Measurements from ENCODE around the gene RADIL. TPM values are rescaled to one million over a fixed set of nuclear protein-coding genes. Genes with fewer than 3 reads are reported as not detected.

Gene RADIL
- total and polyA plus RNA-seq, 8 donors = 6.2 to 14.7 (median 9.4) TPM

DNA sequence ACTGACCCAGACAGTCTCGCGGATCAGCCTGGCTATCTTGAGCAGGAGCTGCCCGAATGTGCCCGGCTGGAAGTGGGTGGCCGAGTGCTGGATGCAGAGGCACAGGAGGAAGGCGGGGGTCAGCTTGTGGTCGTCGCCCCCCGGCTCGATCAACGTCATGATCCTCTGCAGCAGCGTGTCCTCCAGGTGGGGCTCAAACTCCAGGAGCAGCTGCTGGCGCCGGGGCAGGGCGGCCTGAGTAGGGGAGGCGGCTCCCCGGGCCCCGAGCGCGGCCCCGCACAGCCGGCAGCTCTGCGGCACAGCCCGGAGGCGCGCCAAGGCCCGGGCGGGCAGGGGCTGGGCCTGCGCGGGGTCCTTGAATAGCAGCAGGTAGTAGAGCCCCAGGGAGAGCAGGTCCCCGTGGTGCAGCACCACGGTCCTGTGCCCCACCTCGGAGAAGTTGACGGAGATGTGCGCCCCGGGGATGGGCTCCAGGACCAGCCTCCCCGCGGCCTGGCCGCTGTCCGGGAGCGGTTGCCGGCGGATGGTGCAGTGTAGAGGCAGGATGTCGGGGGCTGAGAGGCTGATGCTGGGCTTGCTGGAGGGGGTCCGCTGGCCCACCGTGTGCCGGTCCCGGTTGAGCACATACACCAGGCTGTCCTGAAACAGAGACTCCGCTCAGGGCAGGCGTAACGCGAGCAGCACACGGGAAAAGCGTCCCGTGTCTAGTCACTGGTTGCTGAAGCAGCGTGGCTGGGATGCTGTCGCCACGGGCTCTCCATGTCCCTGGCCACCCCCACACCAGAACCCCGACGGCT is 48.7 kb downstream of the RADIL start:
- intact Hi-C loops (cut with DNase I) = no loop called here
- H3K27me3 ChIP-seq = no peaks in the 10 kb centered on the region
- TF ChIP-seq, protein P1, sequence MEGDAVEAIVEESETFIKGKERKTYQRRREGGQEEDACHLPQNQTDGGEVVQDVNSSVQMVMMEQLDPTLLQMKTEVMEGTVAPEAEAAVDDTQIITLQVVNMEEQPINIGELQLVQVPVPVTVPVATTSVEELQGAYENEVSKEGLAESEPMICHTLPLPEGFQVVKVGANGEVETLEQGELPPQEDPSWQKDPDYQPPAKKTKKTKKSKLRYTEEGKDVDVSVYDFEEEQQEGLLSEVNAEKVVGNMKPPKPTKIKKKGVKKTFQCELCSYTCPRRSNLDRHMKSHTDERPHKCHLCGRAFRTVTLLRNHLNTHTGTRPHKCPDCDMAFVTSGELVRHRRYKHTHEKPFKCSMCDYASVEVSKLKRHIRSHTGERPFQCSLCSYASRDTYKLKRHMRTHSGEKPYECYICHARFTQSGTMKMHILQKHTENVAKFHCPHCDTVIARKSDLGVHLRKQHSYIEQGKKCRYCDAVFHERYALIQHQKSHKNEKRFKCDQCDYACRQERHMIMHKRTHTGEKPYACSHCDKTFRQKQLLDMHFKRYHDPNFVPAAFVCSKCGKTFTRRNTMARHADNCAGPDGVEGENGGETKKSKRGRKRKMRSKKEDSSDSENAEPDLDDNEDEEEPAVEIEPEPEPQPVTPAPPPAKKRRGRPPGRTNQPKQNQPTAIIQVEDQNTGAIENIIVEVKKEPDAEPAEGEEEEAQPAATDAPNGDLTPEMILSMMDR (IDR thresholded peaks at IDR 0.05) = no peak
- H3K4me3 ChIP-seq = no peak overlapping the region
- ATAC-seq = no peak
- no peak overlapping the region for H3K27ac ChIP-seq
- DNase-seq = no peak
- H3K36me3 ChIP-seq = no peaks in the 10 kb centered on the region
- no peaks in the 10 kb centered on the region for H3K9me3 ChIP-seq
- H3K4me1 ChIP-seq = no peaks in the 10 kb centered on the region

DNA sequence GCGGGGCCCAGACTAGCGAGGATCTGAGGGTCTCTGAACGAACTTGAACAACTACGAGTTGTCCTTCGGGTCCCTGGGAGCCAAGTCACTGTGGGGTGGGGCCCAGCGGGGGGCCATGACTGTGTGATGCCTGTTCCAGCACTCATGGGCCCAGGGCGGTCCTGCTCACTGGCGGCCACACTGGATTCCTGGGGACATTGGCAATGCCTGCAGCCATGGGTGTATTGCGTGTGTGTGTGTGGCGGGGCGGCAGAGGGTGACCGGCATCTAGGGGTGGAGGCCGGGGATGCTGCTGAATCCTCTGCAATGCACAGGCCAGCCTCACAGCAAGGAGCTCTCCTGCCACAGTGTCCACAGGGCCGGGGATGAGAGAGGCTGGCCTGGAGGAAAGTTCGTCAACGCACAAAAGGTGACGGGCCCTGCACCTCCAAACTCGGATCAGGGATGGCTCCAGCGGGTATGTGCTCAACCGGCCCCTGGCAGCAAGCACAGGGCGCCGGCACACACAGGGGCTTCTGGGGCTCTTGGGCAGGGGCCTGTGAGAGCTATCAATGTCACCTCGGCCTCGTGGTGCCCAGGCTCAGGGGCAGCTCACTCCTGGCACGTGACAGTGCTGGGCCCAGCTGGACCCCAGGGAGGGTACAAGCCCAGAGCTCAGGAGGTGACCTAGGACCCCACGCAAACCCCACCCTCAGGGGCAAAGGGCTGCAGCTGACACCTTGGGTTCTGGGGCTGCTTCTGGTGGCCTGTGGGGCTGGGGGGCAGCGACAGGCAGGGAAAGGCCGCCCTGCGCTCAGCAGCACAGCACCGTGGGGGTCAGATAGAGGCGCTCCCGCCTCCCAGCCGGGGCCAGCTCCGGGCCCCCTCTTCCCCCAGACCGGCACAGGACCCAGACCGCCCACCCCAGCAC is 49.6 kb downstream of the RADIL start:
- Histone ChIP-seq H3K36me3 (no peaks in the 10 kb centered on the region), H3K9me3 (no peaks in the 10 kb centered on the region), H3K27ac (no peak overlapping the region), H3K4me3 (no peak overlapping the region), H3K27me3 (no peaks in the 10 kb centered on the region), H3K4me1 (no peaks in the 10 kb centered on the region)
- TF ChIP-seq, protein P1 (IDR thresholded peaks at IDR 0.05) = no peak
- no peak for DNase-seq
- intact Hi-C loops (cut with DNase I) = no loop called here
- no peak for ATAC-seq

DNA sequence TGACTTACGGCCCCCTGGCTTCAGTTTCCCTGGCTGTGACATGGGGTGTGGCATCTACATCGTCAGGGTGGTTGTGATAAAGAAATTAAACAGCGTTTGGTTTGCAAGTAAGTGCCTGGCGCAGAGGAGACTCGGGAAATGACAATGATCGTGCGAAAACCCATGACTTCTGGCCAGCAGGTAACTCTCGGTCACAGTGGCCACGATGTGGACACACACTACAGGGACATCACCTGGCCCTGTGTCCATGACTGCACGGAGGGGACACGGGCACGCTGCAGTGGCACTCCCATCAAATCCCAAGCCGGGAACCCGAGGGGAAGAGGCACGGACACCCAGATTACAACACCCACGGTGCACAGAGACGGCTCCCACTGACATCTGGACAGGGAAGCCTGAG is 50.3 kb downstream of the RADIL start:
- intact Hi-C loops (cut with DNase I) = no loop called here
- Histone ChIP-seq H3K36me3 (no peaks in the 10 kb centered on the region), H3K27ac (no peak overlapping the region), H3K27me3 (no peaks in the 10 kb centered on the region), H3K9me3 (no peaks in the 10 kb centered on the region), H3K4me3 (no peak overlapping the region), H3K4me1 (no peaks in the 10 kb centered on the region)
- DNase-seq = no peak
- TF ChIP-seq, protein P1 (IDR thresholded peaks at IDR 0.05) = no peak
- no peak for ATAC-seq

DNA sequence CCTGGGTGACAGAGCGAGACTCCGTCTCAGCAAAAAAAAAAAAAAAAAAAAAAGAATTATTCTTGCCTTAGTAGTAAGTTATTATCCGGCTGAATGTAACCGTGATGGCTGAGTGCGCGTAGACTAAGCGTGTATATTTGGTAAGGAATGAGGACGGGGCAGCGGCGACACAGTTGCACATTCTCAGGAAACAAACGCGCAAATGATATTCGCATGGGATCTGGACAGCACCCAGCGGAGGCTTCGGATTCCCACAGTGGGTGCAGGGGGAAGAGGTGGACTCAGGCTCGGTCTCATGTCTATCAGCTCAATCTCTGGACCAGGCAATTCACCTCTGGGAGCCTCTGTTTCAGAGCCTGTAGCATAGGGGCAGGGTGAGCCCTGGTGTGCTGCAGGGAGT is 50.8 kb downstream of the RADIL start:
- TF ChIP-seq, protein P1 (IDR thresholded peaks at IDR 0.05) = no peak
- ATAC-seq = no peak
- no peak for DNase-seq
- Histone ChIP-seq H3K27me3 (no peaks in the 10 kb centered on the region), H3K27ac (no peak overlapping the region), H3K9me3 (no peaks in the 10 kb centered on the region), H3K36me3 (no peaks in the 10 kb centered on the region), H3K4me3 (no peak overlapping the region), H3K4me1 (no peaks in the 10 kb centered on the region)
- intact Hi-C loops (cut with DNase I) = no loop called here

All from left lung (tissue), 10 donors.